Dorsolateral prefrontal cortex (tissue), 118 donors: ENCODE results near the gene UPF1. TPM values are rescaled to one million over a fixed set of nuclear protein-coding genes. Genes with fewer than 3 reads are reported as not detected.

Experiments used
- total RNA-seq, 120 experiments: library from RNA; stranded (reverse); gene quantifications; one replicate each; pipeline versions ENCODE4 v1.2.3 to v1.2.4, GENCODE V29; 2022

UPF1 gene
- total RNA-seq, 120 experiments from 2014 or later, result 53.7 to 101 (median 75.4) TPM

Other genes with a start within 250 kb of the UPF1 start
- 100 to 1,000 TPM in 33 of 120 experiments, 10 to 100 TPM in 87; 49.9 to 127 (median 88.9) TPM for gene REX1BD, start 243.2 kb upstream of the UPF1 start, total RNA-seq
- 100 to 1,000 TPM in 2 of 120 experiments, 10 to 100 TPM in 117, 1 to 10 TPM in 1; 5.0 to 148 (median 44.3) TPM for gene CRLF1, start 225.2 kb upstream of the UPF1 start, total RNA-seq
- gene TMEM59L, start 219.1 kb upstream of the UPF1 start, total RNA-seq, result 100 to 1,000 TPM; 128 to 572 (median 372) TPM
- 10 to 100 TPM; 19.6 to 52.2 (median 36.9) TPM for gene KLHL26, start 194.9 kb upstream of the UPF1 start, total RNA-seq
- gene CRTC1, start 148.3 kb upstream of the UPF1 start, total RNA-seq, result 100 to 1,000 TPM in 34 of 120 experiments, 10 to 100 TPM in 86; 35.9 to 127 (median 90.4) TPM
- under 1 TPM in 7 of 120 experiments, not detected in 113; 0.21 to 0.63 (median 0.39) TPM for gene COMP, start 40.7 kb upstream of the UPF1 start, total RNA-seq
- gene CERS1, start 64.2 kb downstream of the UPF1 start, total RNA-seq, result 100 to 1,000 TPM in 106 of 120 experiments, 10 to 100 TPM in 14; 81.6 to 211 (median 120) TPM
- 100 to 1,000 TPM; 108 to 189 (median 147) TPM for gene COPE, start 87.4 kb downstream of the UPF1 start, total RNA-seq
- gene DDX49, start 87.8 kb downstream of the UPF1 start, total RNA-seq, result 10 to 100 TPM; 28.5 to 56.4 (median 38.5) TPM
- 10 to 100 TPM; 11.7 to 52.8 (median 22.9) TPM for gene HOMER3, start 109.3 kb downstream of the UPF1 start, total RNA-seq
- gene SUGP2, start 201.6 kb downstream of the UPF1 start, total RNA-seq, result 100 to 1,000 TPM; 143 to 254 (median 191) TPM
- gene ARMC6, start 201.6 kb downstream of the UPF1 start, total RNA-seq, result 10 to 100 TPM; 16.2 to 34.3 (median 24.2) TPM
- gene SLC25A42, start 232.0 kb downstream of the UPF1 start, total RNA-seq, result 10 to 100 TPM; 17.0 to 52.0 (median 27.3) TPM